ENCODE measurements around the gene ANXA5.
"Not testable (repeated sequence)": the region's sequence is repeated elsewhere in the genome, so short reads cannot be mapped to it uniquely, and the experiment has no call there.

The ANXA5 gene

GRCh38 chr4:121676345-121677075, 20.3 kb downstream of the ANXA5 start:
- no peak for FAIRE-seq

GRCh38 chr4:121675715-121676114, 21.1 kb downstream of the ANXA5 start:
- no peak for FAIRE-seq

GRCh38 chr4:121674696-121675095, 22.1 kb downstream of the ANXA5 start:
- no peak for FAIRE-seq

GRCh38 chr4:121674191-121674590, 22.6 kb downstream of the ANXA5 start:
- FAIRE-seq = no peak

GRCh38 chr4:121669163-121669550, 27.6 kb downstream of the ANXA5 start:
- no peak for FAIRE-seq

- no peak for FAIRE-seq
Measured at GRCh38 chr4:121668368-121669162, 28.2 kb downstream of the ANXA5 start.

GRCh38 chr4:121666091-121666679, 30.6 kb downstream of the ANXA5 start:
- FAIRE-seq = no peak

- no peak for FAIRE-seq
Measured at GRCh38 chr4:121665371-121665770, 31.4 kb downstream of the ANXA5 start.

GRCh38 chr4:121662225-121662624, 34.6 kb downstream of the ANXA5 start:
- no peak for FAIRE-seq

GRCh38 chr4:121660175-121660933, 36.4 kb downstream of the ANXA5 start:
- FAIRE-seq = not testable (repeated sequence)

- FAIRE-seq = no peak
Measured at GRCh38 chr4:121658125-121658524, 38.7 kb downstream of the ANXA5 start.

GRCh38 chr4:121656269-121656641, 40.5 kb downstream of the ANXA5 start:
- no peak for FAIRE-seq

GRCh38 chr4:121655320-121656268, 41.2 kb downstream of the ANXA5 start:
- FAIRE-seq = no peak

- no peak for FAIRE-seq
Measured at GRCh38 chr4:121654738-121655137, 42.0 kb downstream of the ANXA5 start.

- no peak for FAIRE-seq
Measured at GRCh38 chr4:121653986-121654385, 42.8 kb downstream of the ANXA5 start.

GRCh38 chr4:121653214-121653613, 43.6 kb downstream of the ANXA5 start:
- no peak for FAIRE-seq

- no peak for FAIRE-seq
Measured at GRCh38 chr4:121651597-121651996, 45.2 kb downstream of the ANXA5 start.

GRCh38 chr4:121650741-121651140, 46.0 kb downstream of the ANXA5 start:
- no peak for FAIRE-seq

- FAIRE-seq = no peak
Measured at GRCh38 chr4:121648516-121648915, 48.3 kb downstream of the ANXA5 start.

- FAIRE-seq = no peak
Measured at GRCh38 chr4:121642876-121643585, 53.7 kb downstream of the ANXA5 start.

GRCh38 chr4:121642292-121642691, 54.5 kb downstream of the ANXA5 start:
- no peak for FAIRE-seq
